ENCODE data around the gene RND1.
"Not testable (repeated sequence)": the region's sequence is repeated elsewhere in the genome, so short reads cannot be mapped to it uniquely, and the experiment has no call there.

Gene RND1

GRCh38 chr12:48868451-48868850 is 2.8 kb upstream of the RND1 start:
- no peak for DNase-seq (ENCODE audit: low read depth)

GRCh38 chr12:48866052-48866711 is 512 bp upstream of the RND1 start:
- no peak for DNase-seq (ENCODE audit: low read depth)

GRCh38 chr12:48863291-48863690 is 2.4 kb downstream of the RND1 start:
- DNase-seq (ENCODE audit: low read depth), result no peak

GRCh38 chr12:48862760-48863159 is 2.9 kb downstream of the RND1 start:
- DNase-seq (ENCODE audit: low read depth), result no peak

- DNase-seq (ENCODE audit: low read depth), result no peak
Measured at GRCh38 chr12:48861111-48861510, 4.6 kb downstream of the RND1 start.

GRCh38 chr12:48860236-48860635 is 5.4 kb downstream of the RND1 start:
- DNase-seq (ENCODE audit: low read depth), result not testable (repeated sequence)

- DNase-seq (ENCODE audit: low read depth), result no peak
Measured at GRCh38 chr12:48859607-48860006, 6.1 kb downstream of the RND1 start.

GRCh38 chr12:48858043-48858442 is 7.6 kb downstream of the RND1 start:
- DNase-seq (ENCODE audit: low read depth), result no peak

GRCh38 chr12:48857278-48857994 is 8.2 kb downstream of the RND1 start:
- DNase-seq (ENCODE audit: low read depth), result no peak

GRCh38 chr12:48856379-48856778 is 9.3 kb downstream of the RND1 start:
- no peak for DNase-seq (ENCODE audit: low read depth)

GRCh38 chr12:48854932-48855331 is 10.7 kb downstream of the RND1 start:
- not testable (repeated sequence) for DNase-seq (ENCODE audit: low read depth)

- DNase-seq (ENCODE audit: low read depth), result no peak
Measured at GRCh38 chr12:48854488-48854887, 11.2 kb downstream of the RND1 start.

- peak; percentile 79 for DNase-seq (ENCODE audit: low read depth)
Measured at GRCh38 chr12:48852734-48853688, 12.7 kb downstream of the RND1 start.

GRCh38 chr12:48851883-48852733 is 13.6 kb downstream of the RND1 start, which contains the start of gene DDX23:
Gene DDX23, minus strand, starts transcription at chr12:48852163. Its CDS starts 6,381 bp downstream, at chr12:48845782.
- peak; percentile 90 for DNase-seq (ENCODE audit: low read depth)

- DNase-seq (ENCODE audit: low read depth), result not testable (repeated sequence)
Measured at GRCh38 chr12:48842021-48842420, 23.6 kb downstream of the RND1 start.

GRCh38 chr12:48838048-48838447 is 27.6 kb downstream of the RND1 start:
- no peak for DNase-seq (ENCODE audit: low read depth)

GRCh38 chr12:48832321-48833060 is 33.2 kb downstream of the RND1 start:
- DNase-seq (ENCODE audit: low read depth), result no peak

GRCh38 chr12:48831257-48831656 is 34.4 kb downstream of the RND1 start:
- DNase-seq (ENCODE audit: low read depth), result no peak

- no peak for DNase-seq (ENCODE audit: low read depth)
Measured at GRCh38 chr12:48828841-48829575, 36.7 kb downstream of the RND1 start.

GRCh38 chr12:48828293-48828692 is 37.4 kb downstream of the RND1 start:
- no peak for DNase-seq (ENCODE audit: low read depth)
